Thyroid gland (tissue), 4 donors: ENCODE data around the gene KRT8.

Experiments used
- CTCF ChIP-seq, 6 experiments: fragments of 200-600 bp in 3 of 6; fragments of 450-650 bp in 3 of 6; sonication (generic) in 3 of 6; IDR thresholded peaks; one replicate each; pipeline ENCODE4 v1.5.1; 2016 to 2019; ENCODE audit warnings: antibody characterized with exemption in 6 of 6, mild to moderate bottlenecking in 2 of 6, inconsistent platforms in 1 of 6, moderate library complexity in 1 of 6
- POLR2A ChIP-seq, 2 donors: fragments of 450-650 bp; IDR thresholded peaks; one replicate each; pipeline ENCODE4 v1.6.1; 2017; ENCODE audit warnings: antibody characterized with exemption in 2 of 2, mild to moderate bottlenecking in 2 of 2, moderate library complexity in 1 of 2

- TF ChIP-seq POLR2A (IDR thresholded peaks at IDR 0.05) (no peak), CTCF (IDR thresholded peaks at IDR 0.05) (no peak)
Observed at GRCh38 chr12:52942901-52943181, 38.0 kb upstream of the KRT8 start.
